WTC11 (cell line): ENCODE data around the gene FAM20B.

Experiments used
- ATF1 ChIP-seq: sonication (generic); formaldehyde crosslinking; IDR thresholded peaks from 2 replicates; pipeline ENCODE4 v1.8.1; 2023; ENCODE audit warnings: mild to moderate bottlenecking, moderate library complexity, missing genetic modification reagents
- CTCF ChIP-seq: fragments of 200-600 bp; IDR thresholded peaks from 2 replicates; pipeline ENCODE4 v1.8.0; 2022; ENCODE audit warnings: antibody characterized with exemption
- EMX1 ChIP-seq: fragments of 250-450 bp; sonication (Bioruptor Pico); IDR thresholded peaks from 2 replicates; pipeline ENCODE4 v1.8.0; 2021; ENCODE audit warnings: mild to moderate bottlenecking
- ETV6 ChIP-seq: sonication (generic); formaldehyde crosslinking; IDR thresholded peaks from 2 replicates; pipeline ENCODE4 v1.8.1; 2022; ENCODE audit warnings: mild to moderate bottlenecking, missing genetic modification reagents
- FOXK1 ChIP-seq: sonication (generic); formaldehyde crosslinking; IDR thresholded peaks from 2 replicates; pipeline ENCODE4 v1.8.0; 2022; ENCODE audit warnings: mild to moderate bottlenecking, moderate library complexity, missing genetic modification reagents
- FOXP4 ChIP-seq: sonication (generic); formaldehyde crosslinking; IDR thresholded peaks from 2 replicates; pipeline ENCODE4 v1.8.0; 2022; ENCODE audit warnings: mild to moderate bottlenecking, missing genetic modification reagents
- JUN ChIP-seq: sonication (generic); formaldehyde crosslinking; IDR thresholded peaks from 2 replicates; pipeline ENCODE4 v1.8.0; 2023; ENCODE audit warnings: mild to moderate bottlenecking, missing genetic modification reagents
- USF1 ChIP-seq: sonication (generic); formaldehyde crosslinking; IDR thresholded peaks from 2 replicates; pipeline ENCODE4 v1.8.0; 2022; ENCODE audit warnings: mild to moderate bottlenecking, missing genetic modification reagents
- TF ChIP-seq, protein P1 (sequence below): sonication (generic); formaldehyde crosslinking; conservative IDR thresholded peaks from 2 replicates; pipeline ENCODE4 v1.8.1; 2022; ENCODE audit warnings: mild to moderate bottlenecking, missing genetic modification reagents
- TF ChIP-seq, protein P2 (sequence below): sonication (generic); formaldehyde crosslinking; IDR thresholded peaks from 2 replicates; pipeline ENCODE4 v1.8.0; 2023; ENCODE audit warnings: missing genetic modification reagents
- TF ChIP-seq, protein P3 (sequence below): sonication (generic); formaldehyde crosslinking; IDR thresholded peaks from 2 replicates; pipeline ENCODE4 v1.8.1; 2023; ENCODE audit warnings: mild to moderate bottlenecking, missing genetic modification reagents
- TF ChIP-seq, protein P4 (sequence below): sonication (generic); formaldehyde crosslinking; IDR thresholded peaks from 2 replicates; pipeline ENCODE4 v1.8.1; 2023; ENCODE audit warnings: mild to moderate bottlenecking, missing genetic modification reagents, moderate library complexity
- TF ChIP-seq, protein P5 (sequence below): sonication (generic); formaldehyde crosslinking; IDR thresholded peaks from 2 replicates; pipeline ENCODE4 v1.8.1; 2023; ENCODE audit warnings: mild to moderate bottlenecking, missing genetic modification reagents, borderline replicate concordance

DNA sequence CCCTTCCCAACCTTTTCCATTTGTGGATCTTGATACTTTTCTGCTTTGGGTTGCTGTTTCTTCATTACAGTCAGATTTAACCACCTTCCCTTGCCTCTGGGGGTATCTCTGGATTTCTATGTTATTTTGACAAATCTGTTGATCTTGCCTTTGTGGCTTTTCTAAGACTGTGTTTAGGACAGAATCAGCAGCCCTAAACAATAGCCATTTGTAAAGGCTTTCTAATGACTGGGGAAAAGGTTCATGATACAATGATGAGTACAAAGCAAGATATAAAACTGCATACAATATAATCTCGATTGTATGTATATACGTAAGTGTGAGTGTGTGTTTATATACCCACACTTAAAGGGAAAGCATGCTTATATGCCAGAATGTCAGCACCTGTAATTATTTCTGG lies 27.8 kb downstream of the FAM20B start:
- TF ChIP-seq USF1 (CRISPR knock-in tag), result no peak
- no peak for TF ChIP-seq CTCF
- TF ChIP-seq FOXP4 (CRISPR knock-in tag), result no peak
- TF ChIP-seq FOXK1, result no peak
- TF ChIP-seq, protein P1, sequence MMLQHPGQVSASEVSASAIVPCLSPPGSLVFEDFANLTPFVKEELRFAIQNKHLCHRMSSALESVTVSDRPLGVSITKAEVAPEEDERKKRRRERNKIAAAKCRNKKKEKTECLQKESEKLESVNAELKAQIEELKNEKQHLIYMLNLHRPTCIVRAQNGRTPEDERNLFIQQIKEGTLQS (CRISPR knock-in tag), result no peak
- TF ChIP-seq ETV6 (CRISPR knock-in tag), result no peak
- TF ChIP-seq, protein P2, sequence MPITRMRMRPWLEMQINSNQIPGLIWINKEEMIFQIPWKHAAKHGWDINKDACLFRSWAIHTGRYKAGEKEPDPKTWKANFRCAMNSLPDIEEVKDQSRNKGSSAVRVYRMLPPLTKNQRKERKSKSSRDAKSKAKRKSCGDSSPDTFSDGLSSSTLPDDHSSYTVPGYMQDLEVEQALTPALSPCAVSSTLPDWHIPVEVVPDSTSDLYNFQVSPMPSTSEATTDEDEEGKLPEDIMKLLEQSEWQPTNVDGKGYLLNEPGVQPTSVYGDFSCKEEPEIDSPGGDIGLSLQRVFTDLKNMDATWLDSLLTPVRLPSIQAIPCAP (CRISPR knock-in tag), result no peak
- TF ChIP-seq, protein P3, sequence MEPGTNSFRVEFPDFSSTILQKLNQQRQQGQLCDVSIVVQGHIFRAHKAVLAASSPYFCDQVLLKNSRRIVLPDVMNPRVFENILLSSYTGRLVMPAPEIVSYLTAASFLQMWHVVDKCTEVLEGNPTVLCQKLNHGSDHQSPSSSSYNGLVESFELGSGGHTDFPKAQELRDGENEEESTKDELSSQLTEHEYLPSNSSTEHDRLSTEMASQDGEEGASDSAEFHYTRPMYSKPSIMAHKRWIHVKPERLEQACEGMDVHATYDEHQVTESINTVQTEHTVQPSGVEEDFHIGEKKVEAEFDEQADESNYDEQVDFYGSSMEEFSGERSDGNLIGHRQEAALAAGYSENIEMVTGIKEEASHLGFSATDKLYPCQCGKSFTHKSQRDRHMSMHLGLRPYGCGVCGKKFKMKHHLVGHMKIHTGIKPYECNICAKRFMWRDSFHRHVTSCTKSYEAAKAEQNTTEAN, result no peak
- TF ChIP-seq, protein P4, sequence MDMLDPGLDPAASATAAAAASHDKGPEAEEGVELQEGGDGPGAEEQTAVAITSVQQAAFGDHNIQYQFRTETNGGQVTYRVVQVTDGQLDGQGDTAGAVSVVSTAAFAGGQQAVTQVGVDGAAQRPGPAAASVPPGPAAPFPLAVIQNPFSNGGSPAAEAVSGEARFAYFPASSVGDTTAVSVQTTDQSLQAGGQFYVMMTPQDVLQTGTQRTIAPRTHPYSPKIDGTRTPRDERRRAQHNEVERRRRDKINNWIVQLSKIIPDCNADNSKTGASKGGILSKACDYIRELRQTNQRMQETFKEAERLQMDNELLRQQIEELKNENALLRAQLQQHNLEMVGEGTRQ (CRISPR knock-in tag), result no peak
- TF ChIP-seq, protein P5, sequence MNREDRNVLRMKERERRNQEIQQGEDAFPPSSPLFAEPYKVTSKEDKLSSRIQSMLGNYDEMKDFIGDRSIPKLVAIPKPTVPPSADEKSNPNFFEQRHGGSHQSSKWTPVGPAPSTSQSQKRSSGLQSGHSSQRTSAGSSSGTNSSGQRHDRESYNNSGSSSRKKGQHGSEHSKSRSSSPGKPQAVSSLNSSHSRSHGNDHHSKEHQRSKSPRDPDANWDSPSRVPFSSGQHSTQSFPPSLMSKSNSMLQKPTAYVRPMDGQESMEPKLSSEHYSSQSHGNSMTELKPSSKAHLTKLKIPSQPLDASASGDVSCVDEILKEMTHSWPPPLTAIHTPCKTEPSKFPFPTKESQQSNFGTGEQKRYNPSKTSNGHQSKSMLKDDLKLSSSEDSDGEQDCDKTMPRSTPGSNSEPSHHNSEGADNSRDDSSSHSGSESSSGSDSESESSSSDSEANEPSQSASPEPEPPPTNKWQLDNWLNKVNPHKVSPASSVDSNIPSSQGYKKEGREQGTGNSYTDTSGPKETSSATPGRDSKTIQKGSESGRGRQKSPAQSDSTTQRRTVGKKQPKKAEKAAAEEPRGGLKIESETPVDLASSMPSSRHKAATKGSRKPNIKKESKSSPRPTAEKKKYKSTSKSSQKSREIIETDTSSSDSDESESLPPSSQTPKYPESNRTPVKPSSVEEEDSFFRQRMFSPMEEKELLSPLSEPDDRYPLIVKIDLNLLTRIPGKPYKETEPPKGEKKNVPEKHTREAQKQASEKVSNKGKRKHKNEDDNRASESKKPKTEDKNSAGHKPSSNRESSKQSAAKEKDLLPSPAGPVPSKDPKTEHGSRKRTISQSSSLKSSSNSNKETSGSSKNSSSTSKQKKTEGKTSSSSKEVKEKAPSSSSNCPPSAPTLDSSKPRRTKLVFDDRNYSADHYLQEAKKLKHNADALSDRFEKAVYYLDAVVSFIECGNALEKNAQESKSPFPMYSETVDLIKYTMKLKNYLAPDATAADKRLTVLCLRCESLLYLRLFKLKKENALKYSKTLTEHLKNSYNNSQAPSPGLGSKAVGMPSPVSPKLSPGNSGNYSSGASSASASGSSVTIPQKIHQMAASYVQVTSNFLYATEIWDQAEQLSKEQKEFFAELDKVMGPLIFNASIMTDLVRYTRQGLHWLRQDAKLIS (CRISPR knock-in tag), result no peak
- no peak for TF ChIP-seq EMX1 (CRISPR knock-in tag)
- TF ChIP-seq JUN, result no peak
- TF ChIP-seq ATF1 (CRISPR knock-in tag), result no peak
